IMR-90 (cell line): ENCODE data around the gene CTIF. TPM values are rescaled to one million over a fixed set of nuclear protein-coding genes. Genes with fewer than 3 reads are reported as not detected.

Experiments
- ATAC-seq: fragments of 200-7000 bp; cut with Tn5 transposase; 2 replicates; pipeline ENCODE4 v1.9.1; 2020; ENCODE audit warnings: low read depth, mild to moderate bottlenecking, moderate library complexity
- BruUV-seq: library from RNA; stranded (reverse); fragments of 400-500 nt; replicated peaks from 2 replicates; lab custom pipeline; 2021; lab: Mats Ljungman, UMichigan
- CTCF ChIA-PET: fragments of 300-600 bp; formaldehyde crosslinking; extraction: SDS; loops from one replicate; lab custom pipeline; 2021; ENCODE audit warnings: antibody characterized with exemption; lab: Yijun Ruan, JAX
- POLR2A ChIA-PET: fragments of 300-600 bp; sonication (Branson Sonifier 250); formaldehyde crosslinking; loops from one replicate; lab custom pipeline; 2022; ENCODE audit warnings: antibody characterized with exemption; ENCODE audit not compliant: unreplicated experiment; lab: Charles Lee
- DNase-seq: peaks from one replicate; pipeline ENCODE4 v3.0.0; 2013
- H2AFZ ChIP-seq: replicated peaks from 2 replicates; pipeline ENCODE3; 2013; ENCODE audit warnings: low read length, mild to moderate bottlenecking; ENCODE audit not compliant: poor library complexity
- H2AK5ac ChIP-seq: 2 replicates; pipeline ENCODE4 v1.6.1; 2013; ENCODE audit warnings: low read depth, low read length, inconsistent platforms
- H2AK9ac ChIP-seq: replicated peaks from 2 replicates; pipeline ENCODE3; 2013; ENCODE audit warnings: mild to moderate bottlenecking, low read depth, low read length, moderate library complexity; ENCODE audit not compliant: poor library complexity
- H2BK120ac ChIP-seq: 2 replicates; pipeline ENCODE4 v1.6.1; 2013; ENCODE audit warnings: low read depth, low read length, inconsistent platforms
- H2BK15ac ChIP-seq: 3 replicates; pipeline ENCODE4 v1.6.1; 2013; ENCODE audit warnings: low read depth, low read length, inconsistent platforms
- H2BK20ac ChIP-seq: 2 replicates; pipeline ENCODE4 v1.6.1; 2013; ENCODE audit warnings: low read depth, mild to moderate bottlenecking, inconsistent platforms, low read length, moderate library complexity
- H2BK5ac ChIP-seq: 2 replicates; pipeline ENCODE4 v1.6.1; 2013; ENCODE audit warnings: mild to moderate bottlenecking, low read depth, low read length, inconsistent platforms; ENCODE audit not compliant: poor library complexity, severe bottlenecking
- H3K14ac ChIP-seq: replicated peaks from 2 replicates; pipeline ENCODE4 v1.6.1; 2013; ENCODE audit warnings: low read depth, low read length, inconsistent platforms
- H3K18ac ChIP-seq: 2 replicates; pipeline ENCODE4 v1.6.1; 2013; ENCODE audit warnings: low read depth, low read length, control low read depth
- H3K23ac ChIP-seq: 2 replicates; pipeline ENCODE4 v1.6.1; 2013; ENCODE audit warnings: low read depth, low read length, inconsistent platforms
- H3K27ac ChIP-seq: 2 replicates; pipeline ENCODE4 v1.5.1; 2013; ENCODE audit warnings: mild to moderate bottlenecking, control low read depth, low read length; ENCODE audit not compliant: insufficient read depth
- H3K27me3 ChIP-seq: 2 replicates; pipeline ENCODE4 v1.6.1; 2013; ENCODE audit warnings: low read length; ENCODE audit not compliant: control insufficient read depth, insufficient read depth
- H3K36me3 ChIP-seq: 2 replicates; pipeline ENCODE4 v1.6.1; 2013; ENCODE audit warnings: low read length, mixed read lengths; ENCODE audit not compliant: control insufficient read depth, insufficient read depth
- H3K4ac ChIP-seq: 2 replicates; pipeline ENCODE4 v1.6.1; 2013; ENCODE audit warnings: low read depth, low read length, inconsistent platforms
- H3K4me1 ChIP-seq: 2 replicates; pipeline ENCODE4 v1.6.1; 2013; ENCODE audit warnings: low read length, mixed read lengths; ENCODE audit not compliant: control insufficient read depth, insufficient read depth
- H3K4me2 ChIP-seq: 2 replicates; pipeline ENCODE4 v1.6.1; 2013; ENCODE audit warnings: low read depth, mild to moderate bottlenecking, control low read depth, low read length, moderate library complexity
- H3K4me3 ChIP-seq: 2 replicates; pipeline ENCODE4 v1.5.1; 2013; ENCODE audit warnings: low read depth, mild to moderate bottlenecking, control low read depth, low read length, moderate library complexity; ENCODE audit not compliant: insufficient read depth
- H3K56ac ChIP-seq: 2 replicates; pipeline ENCODE4 v1.6.1; 2013; ENCODE audit warnings: low read length, inconsistent platforms; ENCODE audit not compliant: insufficient read depth; ENCODE audit errors: extremely low read depth
- H3K79me1 ChIP-seq, 2 experiments: 2 replicates each; pipeline ENCODE4 v1.6.1; 2013; ENCODE audit warnings: low read length in 2 of 2, inconsistent platforms in 1 of 2, low read depth in 1 of 2
- H3K9ac ChIP-seq: 2 replicates; pipeline ENCODE4 v1.6.1; 2013; ENCODE audit warnings: low read depth, low read length, control low read depth
- H3K9me1 ChIP-seq: 2 replicates; pipeline ENCODE4 v1.6.1; 2013; ENCODE audit warnings: low read length, inconsistent platforms; ENCODE audit not compliant: insufficient read depth
- H3K9me3 ChIP-seq: 2 replicates; pipeline ENCODE4 v1.6.1; 2013; ENCODE audit warnings: low read length; ENCODE audit not compliant: control insufficient read depth, insufficient read depth
- H4K20me1 ChIP-seq: 2 replicates; pipeline ENCODE4 v1.6.1; 2013; ENCODE audit warnings: low read length, inconsistent platforms; ENCODE audit not compliant: insufficient read depth
- H4K5ac ChIP-seq: 2 replicates; pipeline ENCODE4 v1.6.1; 2013; ENCODE audit warnings: mild to moderate bottlenecking, low read depth, low read length, control low read depth
- H4K8ac ChIP-seq, 2 experiments: 2 replicates each; pipeline ENCODE4 v1.6.1; 2013; ENCODE audit warnings: low read depth in 2 of 2, low read length in 2 of 2, control low read depth in 1 of 2, inconsistent platforms in 1 of 2
- H4K91ac ChIP-seq: 2 replicates; pipeline ENCODE4 v1.6.1; 2013; ENCODE audit warnings: low read depth, low read length, inconsistent platforms; ENCODE audit not compliant: insufficient read depth
- BHLHE40 ChIP-seq: fragments of 150-350 bp; IDR thresholded peaks from 2 replicates; pipeline ENCODE4 v1.6.1; 2016; ENCODE audit warnings: mild to moderate bottlenecking, low read depth, low read length
- CHD1 ChIP-seq: IDR thresholded peaks from 2 replicates; pipeline ENCODE4 v1.6.1; 2012; ENCODE audit warnings: low read depth, low read length, improper control_type of control experiment
- CTCF ChIP-seq: conservative IDR thresholded peaks from 2 replicates; pipeline ENCODE4 v1.5.1; 2012; ENCODE audit warnings: mild to moderate bottlenecking, low read depth, low read length, improper control_type of control experiment
- MAFK ChIP-seq: IDR thresholded peaks from 2 replicates; pipeline ENCODE4 v1.6.1; 2012; ENCODE audit warnings: low read depth, low read length, improper control_type of control experiment
- MXI1 ChIP-seq: IDR thresholded peaks from 2 replicates; pipeline ENCODE4 v1.6.1; 2012; ENCODE audit warnings: low read depth, mild to moderate bottlenecking, low read length, moderate library complexity, borderline replicate concordance
- NFE2L2 ChIP-seq: fragments of 150-350 bp; IDR thresholded peaks from 2 replicates; pipeline ENCODE4 v1.6.1; 2016; ENCODE audit warnings: low read depth, mild to moderate bottlenecking, low read length
- POLR2A ChIP-seq: IDR thresholded peaks from 2 replicates; pipeline ENCODE4 v1.6.1; 2012; ENCODE audit warnings: mild to moderate bottlenecking, low read depth, low read length
- RFX5 ChIP-seq: IDR thresholded peaks from 2 replicates; pipeline ENCODE4 v1.8.0; 2012; ENCODE audit warnings: low read depth, mild to moderate bottlenecking, low read length, moderate library complexity
- SMC3 ChIP-seq: fragments of 150-350 bp; IDR thresholded peaks from 2 replicates; pipeline ENCODE4 v1.6.1; 2016; ENCODE audit warnings: low read depth, mild to moderate bottlenecking, antibody characterized with exemption, low read length, moderate library complexity
- USF2 ChIP-seq: fragments of 150-350 bp; IDR thresholded peaks from 2 replicates; pipeline ENCODE4 v1.6.1; 2017; ENCODE audit warnings: mild to moderate bottlenecking, antibody characterized with exemption, low read length, low read depth
- WGBS, 2 experiments: methylation state at CpG; one replicate each; pipeline versions ENCODE4 v1.1.5 to v1.1.7; 2013; ENCODE audit warnings: missing lambda C conversion rate in 2 of 2; ENCODE audit not compliant: insufficient read length in 1 of 2; ENCODE audit errors: extremely low coverage in 2 of 2; 5-methylcytosine and 5-hydroxymethylcytosine counted together
- dilution Hi-C: fragments of 300-500 bp; cut with HindIII; formaldehyde crosslinking; loops from one replicate; pipeline ENCODE4 v1.14.3; 2018; ENCODE audit warnings: low sequenced_read_pairs; ENCODE audit not compliant: unreplicated experiment
- in situ Hi-C: fragments of 300-500 bp; cut with MboI; formaldehyde crosslinking; loops from 3 replicates; pipeline ENCODE4 v1.14.3; 2019; ENCODE audit warnings: low sequenced_read_pairs, inconsistent platforms, mixed read lengths
- intact Hi-C: fragments of 100-400 bp; cut with micrococcal nuclease; formaldehyde crosslinking; loops from 2 replicates; pipeline ENCODE4 v1.10.0; 2022
- polyA plus RNA-seq, 3 experiments: library from polyadenylated mRNA; depleted of rRNA; stranded (reverse); fragments of >200 nt; gene quantifications; 2 replicates each; pipeline ENCODE4 v1.2.3, GENCODE V29; 2012; ENCODE audit warnings: low replicate concordance in 1 of 3
- total RNA-seq: library from RNA; depleted of rRNA; stranded (reverse); fragments of >200 nt; gene quantifications from 2 replicates; pipeline ENCODE4 v1.2.3, GENCODE V29; 2012

The CTIF gene
- total and polyA plus RNA-seq, 2 of the 4 experiments (the other 2 are of a cell fraction), result 25.1 to 57.0 TPM

- no peak for TF ChIP-seq CTCF
- TF ChIP-seq RFX5, result no peak
Observed at GRCh38 chr18:48530399-48531081, 8.3 kb upstream of the CTIF start (continued).

- ChIA-PET POLR2A (no interaction called here), CTCF (no interaction called here)
- peak overlapping the region; percentile 90; the same call in 2 of the 3 replicates for H2BK15ac ChIP-seq
- WGBS, 2 experiments, result no CpG with 5 or more reads among the region's 1 CpG
- H3K23ac ChIP-seq, result peak overlapping the region; percentile 69; the same call in 1 of the 2 replicates
- no peak overlapping the region for H3K9ac ChIP-seq
- H3K14ac ChIP-seq, result no peak overlapping the region; the same call in 1 of the 2 replicates
- peak overlapping the region; percentile 61 for H2BK20ac ChIP-seq
- no peaks in the 10 kb centered on the region for H3K9me3 ChIP-seq
- no peak overlapping the region for H2AFZ ChIP-seq
- intact Hi-C loops (no loop called here), in situ Hi-C loops (loop anchor here (5.0 to 25.0 kb wide), 2 partner anchors 49 to 406 kb away; no protein-coding TSS in a partner anchor), dilution Hi-C loops (no loop called here)
- H4K5ac ChIP-seq, result no peak overlapping the region
- H3K79me1 ChIP-seq, result peaks cover 0 to 14% of the 10 kb centered on the region in 2 experiments; a peak in 2 of 4 replicates
- peak overlapping the region; percentile 76; the same call in 1 of the 2 replicates for H2AK5ac ChIP-seq
- no peaks in the 10 kb centered on the region for H3K36me3 ChIP-seq
- ATAC-seq (no peak), DNase-seq (no peak)
- no peak overlapping the region for H3K56ac ChIP-seq
- H4K8ac ChIP-seq, result no peak overlapping the region
- no peak overlapping the region for H3K4me3 ChIP-seq
- H2BK5ac ChIP-seq, result no peak overlapping the region
- H3K27ac ChIP-seq, result no peak overlapping the region
- H4K20me1 ChIP-seq, result no peaks in the 10 kb centered on the region
- TF ChIP-seq BHLHE40 (no peak), NFE2L2 (no peak), RFX5 (no peak), USF2 (no peak), POLR2A (no peak), CHD1 (no peak), MAFK (peak; percentile 91), SMC3 (no peak), MXI1 (no peak)
- no peak overlapping the region for H3K4me2 ChIP-seq
- BruUV-seq, result no TSS peak
- H2AK9ac ChIP-seq, result no peak overlapping the region
- H3K9me1 ChIP-seq, result peaks cover 27% of the 10 kb centered on the region
- H2BK120ac ChIP-seq, result peak overlapping the region; percentile 39
- peak overlapping the region; percentile 30 for H3K4ac ChIP-seq
- H4K91ac ChIP-seq, result peak overlapping the region; percentile 38; the same call in 1 of the 2 replicates
- H3K27me3 ChIP-seq, result peaks cover 2% of the 10 kb centered on the region; the same call in 1 of the 2 replicates
- no peak overlapping the region; the same call in 1 of the 2 replicates for H3K18ac ChIP-seq
- peaks cover 18% of the 10 kb centered on the region for H3K4me1 ChIP-seq
Observed at GRCh38 chr18:48531082-48531403, 7.8 kb upstream of the CTIF start.
